Ectodermal cell (in vitro differentiated cells): Measurements from ENCODE around the gene RHCG. TPM values are rescaled to one million over a fixed set of nuclear protein-coding genes. Genes with fewer than 3 reads are reported as not detected.

Experiments
- H3K27ac ChIP-seq: 2 replicates; pipeline ENCODE4 v1.7.0; 2013; ENCODE audit warnings: mild to moderate bottlenecking, low read depth, low read length; ENCODE audit not compliant: insufficient read depth, poor library complexity, severe bottlenecking
- H3K27me3 ChIP-seq: 2 replicates; pipeline ENCODE4 v1.7.0; 2013; ENCODE audit warnings: mild to moderate bottlenecking, low read length; ENCODE audit not compliant: insufficient read depth, control insufficient read depth, poor library complexity, severe bottlenecking
- H3K36me3 ChIP-seq: one replicate; pipeline ENCODE4 v1.7.0; 2013; ENCODE audit warnings: low read length; ENCODE audit not compliant: control insufficient read depth, insufficient read depth
- H3K4me1 ChIP-seq: one replicate; pipeline ENCODE4 v1.7.0; 2013; ENCODE audit warnings: low read length; ENCODE audit not compliant: control insufficient read depth, insufficient read depth
- H3K4me3 ChIP-seq: 2 replicates; pipeline ENCODE4 v1.7.0; 2013; ENCODE audit warnings: low read depth, low read length, control low read depth; ENCODE audit not compliant: insufficient read depth
- H3K9me3 ChIP-seq: 2 replicates; pipeline ENCODE4 v1.7.0; 2013; ENCODE audit warnings: mild to moderate bottlenecking, low read length, moderate library complexity; ENCODE audit not compliant: control insufficient read depth
- WGBS, 2 experiments: methylation state at CpG; one replicate each; pipeline ENCODE4 v1.1.7; 2013; ENCODE audit warnings: missing lambda C conversion rate in 2 of 2; 5-methylcytosine and 5-hydroxymethylcytosine counted together
- polyA plus RNA-seq, 4 experiments: library from polyadenylated mRNA; stranded (reverse); fragments of 50-300 nt; gene quantifications; one replicate each; pipeline ENCODE4 v1.2.3, GENCODE V29; 2013

Gene RHCG
- not detected for polyA plus RNA-seq (2013, experiment 1 of 4)
- not detected for polyA plus RNA-seq (2013, experiment 2 of 4)
- not detected for polyA plus RNA-seq (2013, experiment 3 of 4)
- not detected for polyA plus RNA-seq (2013, experiment 4 of 4)

DNA sequence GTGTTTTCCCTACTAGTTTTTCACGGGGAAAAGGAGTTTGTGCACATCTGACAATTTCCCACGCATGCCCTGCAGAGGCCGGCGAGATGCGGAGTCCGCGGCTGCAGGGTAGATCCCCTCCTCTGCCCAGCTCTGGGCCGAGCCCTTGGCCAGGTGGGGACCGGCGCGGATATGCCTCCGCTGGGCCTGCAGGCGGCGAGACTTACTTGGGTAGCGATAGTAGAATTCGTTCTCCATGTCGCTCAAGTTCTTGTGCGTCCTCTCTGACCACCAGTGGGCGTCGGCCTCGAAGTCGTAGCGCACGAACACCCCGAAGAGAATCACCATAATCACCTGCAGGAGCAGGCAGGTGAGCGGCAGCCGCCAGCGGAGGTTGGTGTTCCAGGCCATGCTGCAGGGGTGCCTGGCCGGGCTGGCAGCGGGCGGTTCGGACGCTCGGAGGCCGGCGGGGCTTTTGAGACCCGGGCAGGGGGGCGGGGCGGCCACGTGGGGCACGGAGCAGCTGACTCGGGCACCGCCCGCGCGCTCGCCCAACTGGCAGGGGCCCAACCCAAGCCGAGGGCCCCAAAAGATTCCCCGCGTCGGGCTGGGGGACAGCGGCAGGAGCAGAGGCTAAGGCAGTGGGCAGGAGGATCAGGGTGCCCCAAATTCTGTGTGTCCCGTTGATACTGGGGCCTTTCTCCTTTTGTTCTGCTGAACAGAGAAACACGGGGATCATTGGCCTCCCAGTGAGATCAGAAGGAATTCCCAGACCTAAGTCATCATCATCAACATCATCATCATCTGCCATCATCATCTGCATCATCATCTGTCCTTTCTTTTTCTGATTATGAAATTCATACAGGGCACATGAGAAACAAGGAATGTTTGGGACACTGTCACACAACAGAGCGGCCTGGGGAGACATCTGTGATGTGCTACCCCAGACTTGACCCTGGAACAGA is at the start of gene RHCG:
Gene RHCG (minus strand): TSS at position 429 of the 944 bp plus-strand sequence. CDS start 39 bp downstream, at position 390.
- Histone ChIP-seq H3K4me1 (peaks cover 4% of the 10 kb centered on the region), H3K27me3 (peaks cover 55% of the 10 kb centered on the region), H3K9me3 (no peaks in the 10 kb centered on the region), H3K4me3 (peak within 1 kb of the TSS; percentile 30), H3K27ac (no peak within 1 kb of the TSS), H3K36me3 (no peaks in the 10 kb centered on the region)
- WGBS, 2 experiments = 4 to 5% methylated on average over 55 of the region's 55 CpGs

DNA sequence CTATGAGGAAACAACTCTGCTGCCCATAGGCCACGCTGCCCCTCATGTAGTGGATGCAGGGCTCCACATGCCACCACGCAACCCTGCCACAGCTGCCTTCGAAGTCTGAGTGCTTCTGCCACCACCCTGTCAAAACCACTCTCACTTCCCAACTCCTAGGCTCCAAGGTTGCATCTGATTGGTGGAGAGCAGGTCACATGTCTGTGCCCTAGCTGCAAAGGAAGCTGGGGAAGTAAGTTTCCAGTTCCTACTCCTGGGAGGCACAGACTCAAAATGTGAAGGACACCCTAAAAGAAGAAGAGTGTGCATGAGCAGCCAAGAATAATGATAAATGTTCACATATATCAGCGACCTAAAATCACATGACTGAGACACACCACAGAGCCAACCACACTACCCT is 47.0 kb upstream of the RHCG start:
- H3K27ac ChIP-seq = no peak overlapping the region
- WGBS, 2 experiments = 91 to 94% methylated on average over 4 of the region's 4 CpGs
- no peaks in the 10 kb centered on the region for H3K36me3 ChIP-seq
- no peak overlapping the region for H3K4me3 ChIP-seq
- no peaks in the 10 kb centered on the region for H3K4me1 ChIP-seq
- no peaks in the 10 kb centered on the region for H3K9me3 ChIP-seq
- no peaks in the 10 kb centered on the region for H3K27me3 ChIP-seq

DNA sequence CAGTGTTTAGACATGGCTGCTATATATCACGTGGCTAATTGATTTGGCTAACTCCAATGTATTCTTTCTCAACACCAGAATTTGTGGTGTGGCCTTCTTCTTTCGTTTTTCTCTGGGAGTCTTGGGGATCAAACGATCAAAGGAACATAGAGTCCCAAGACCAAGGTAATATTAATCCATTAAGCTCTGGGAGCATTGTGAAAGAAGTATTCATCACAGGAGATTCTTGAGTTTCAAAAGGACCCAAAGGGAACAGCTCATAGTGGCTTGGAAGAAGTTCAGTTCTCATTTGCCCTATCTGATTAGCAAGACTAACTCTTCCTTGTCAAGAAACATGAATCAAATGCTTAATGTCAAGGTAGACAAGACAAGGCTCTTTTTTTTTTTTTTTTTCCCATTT is 46.0 kb upstream of the RHCG start:
- Histone ChIP-seq H3K9me3 (no peaks in the 10 kb centered on the region), H3K27ac (no peak overlapping the region), H3K36me3 (no peaks in the 10 kb centered on the region), H3K4me1 (no peaks in the 10 kb centered on the region), H3K27me3 (no peaks in the 10 kb centered on the region), H3K4me3 (no peak overlapping the region)
- WGBS, 2 experiments = 86 to 95% methylated on average over 3 of the region's 3 CpGs

DNA sequence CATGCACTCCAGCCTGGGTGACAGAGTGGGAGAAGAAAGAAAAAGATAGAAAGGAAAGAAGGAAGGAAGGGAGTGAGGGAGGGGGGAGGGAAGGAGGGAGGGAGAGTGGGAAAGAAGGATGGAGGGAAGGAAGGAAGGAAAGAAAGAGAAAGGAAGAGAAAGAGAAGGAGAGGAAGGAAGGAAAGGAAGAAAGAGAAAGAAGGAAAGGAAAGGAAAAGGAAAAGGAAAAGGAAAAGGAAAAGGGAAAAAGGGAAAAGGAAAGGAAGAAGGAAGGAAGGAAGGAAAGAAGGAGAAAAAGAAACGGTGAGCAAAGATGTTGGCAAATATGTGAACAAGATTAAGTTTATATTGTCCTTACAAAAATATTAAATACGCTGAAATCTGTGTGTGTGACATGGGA is 42.6 kb upstream of the RHCG start:
- H3K36me3 ChIP-seq = no peaks in the 10 kb centered on the region
- H3K4me3 ChIP-seq = no peak overlapping the region
- no peaks in the 10 kb centered on the region for H3K4me1 ChIP-seq
- 79% methylated on average over 2 of the region's 2 CpGs for WGBS, 2 experiments
- no peaks in the 10 kb centered on the region for H3K27me3 ChIP-seq
- H3K9me3 ChIP-seq = no peaks in the 10 kb centered on the region
- H3K27ac ChIP-seq = no peak overlapping the region

DNA sequence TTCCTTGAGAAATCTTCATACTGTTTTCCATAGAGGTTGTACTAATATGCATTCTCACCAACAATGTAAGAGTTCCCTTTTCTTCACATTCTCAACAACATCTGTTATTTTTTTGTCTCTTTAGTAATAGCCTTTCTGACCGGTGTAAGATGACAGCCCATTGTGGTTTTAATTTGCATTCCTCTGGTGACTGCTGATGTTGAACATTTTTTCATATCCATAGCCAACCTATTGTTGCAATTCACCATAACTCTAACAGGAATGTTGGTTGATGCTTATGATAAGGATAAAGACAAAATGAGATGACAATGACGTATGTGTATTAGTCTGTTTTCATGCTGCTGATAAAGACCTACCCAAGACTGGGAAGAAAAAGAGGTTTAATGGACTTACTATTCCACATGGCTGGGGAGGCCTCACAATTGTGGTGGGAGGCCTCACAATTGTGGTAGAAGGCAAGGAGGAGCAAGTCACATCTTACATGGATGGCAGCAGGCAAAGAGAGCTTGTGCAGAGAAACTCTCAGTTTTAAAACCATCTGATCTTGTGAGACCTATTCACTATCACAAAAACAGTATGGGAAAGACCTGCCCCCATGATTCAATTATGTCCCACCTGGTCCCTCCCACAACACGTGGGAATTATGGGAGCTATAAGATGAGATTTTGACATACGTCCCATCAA is 37.6 kb upstream of the RHCG start:
- Histone ChIP-seq H3K36me3 (no peaks in the 10 kb centered on the region), H3K9me3 (no peaks in the 10 kb centered on the region), H3K27ac (no peak overlapping the region), H3K27me3 (no peaks in the 10 kb centered on the region), H3K4me1 (no peaks in the 10 kb centered on the region), H3K4me3 (no peak overlapping the region)
- 91% methylated on average over 4 of the region's 4 CpGs for WGBS, 2 experiments

DNA sequence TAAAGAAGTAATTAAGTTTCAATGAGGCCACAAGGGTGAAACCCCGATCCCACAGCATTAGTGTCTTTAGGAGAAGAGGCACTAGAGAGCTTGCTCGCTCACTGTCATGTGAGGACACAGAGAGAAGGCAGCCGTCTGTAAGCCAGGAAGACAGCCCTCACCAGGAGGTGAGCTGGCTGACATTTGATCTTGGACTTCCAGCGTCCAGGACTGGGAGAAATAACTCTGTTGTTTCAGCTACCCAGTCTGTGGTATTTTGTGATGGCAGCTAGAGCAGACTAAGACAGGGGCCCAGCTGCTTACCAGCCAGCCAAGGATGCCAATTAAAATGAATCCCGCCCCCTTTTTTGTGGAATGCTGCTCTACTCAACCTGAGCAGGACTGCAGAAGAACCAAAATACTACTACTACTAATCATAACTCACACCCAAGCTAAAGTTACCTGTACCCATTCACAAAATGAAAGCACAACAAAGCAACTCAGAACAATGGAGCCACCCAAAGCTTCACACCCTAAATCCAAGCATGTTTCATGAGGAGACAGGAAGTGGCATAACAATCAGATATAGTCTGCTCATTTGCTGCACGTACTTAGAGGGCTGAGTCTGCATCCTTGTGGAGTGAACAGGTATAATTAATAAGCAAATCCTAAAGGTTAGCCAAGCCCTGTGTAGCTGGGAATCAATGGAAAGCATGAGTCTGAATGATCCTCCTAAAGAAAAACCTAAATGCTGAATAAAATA is 35.6 kb upstream of the RHCG start:
- WGBS, 2 experiments = 79 to 80% methylated on average over 6 of the region's 6 CpGs

DNA sequence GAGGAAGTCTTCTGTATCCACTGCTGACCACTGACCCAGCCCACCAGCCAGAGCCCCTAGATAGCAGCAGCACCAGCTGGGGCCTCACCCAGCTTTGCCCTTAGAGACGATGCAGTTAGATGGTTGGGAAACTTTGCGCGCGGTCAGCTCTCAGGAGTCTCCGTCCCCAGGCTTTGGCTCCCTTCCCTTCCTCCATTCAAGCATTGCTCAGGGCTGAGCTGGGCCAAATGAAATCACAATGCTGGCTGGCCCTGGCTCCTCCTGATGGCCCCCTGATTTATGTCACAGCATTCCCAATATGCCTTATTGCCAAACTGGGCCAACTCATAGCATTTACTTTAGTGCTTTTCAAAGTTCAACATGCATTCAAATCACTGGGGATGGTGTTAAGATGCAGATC is 34.6 kb upstream of the RHCG start:
- WGBS, 2 experiments = 86% methylated on average over 5 of the region's 5 CpGs
- Histone ChIP-seq H3K36me3 (no peaks in the 10 kb centered on the region), H3K27me3 (no peaks in the 10 kb centered on the region), H3K27ac (no peak overlapping the region), H3K4me1 (no peaks in the 10 kb centered on the region), H3K4me3 (no peak overlapping the region), H3K9me3 (no peaks in the 10 kb centered on the region)

More for the DNA sequence above, 35.6 kb upstream of the RHCG start:
- Histone ChIP-seq H3K27me3 (no peaks in the 10 kb centered on the region), H3K9me3 (no peaks in the 10 kb centered on the region), H3K4me1 (no peaks in the 10 kb centered on the region), H3K4me3 (no peak overlapping the region), H3K27ac (no peak overlapping the region), H3K36me3 (no peaks in the 10 kb centered on the region)

DNA sequence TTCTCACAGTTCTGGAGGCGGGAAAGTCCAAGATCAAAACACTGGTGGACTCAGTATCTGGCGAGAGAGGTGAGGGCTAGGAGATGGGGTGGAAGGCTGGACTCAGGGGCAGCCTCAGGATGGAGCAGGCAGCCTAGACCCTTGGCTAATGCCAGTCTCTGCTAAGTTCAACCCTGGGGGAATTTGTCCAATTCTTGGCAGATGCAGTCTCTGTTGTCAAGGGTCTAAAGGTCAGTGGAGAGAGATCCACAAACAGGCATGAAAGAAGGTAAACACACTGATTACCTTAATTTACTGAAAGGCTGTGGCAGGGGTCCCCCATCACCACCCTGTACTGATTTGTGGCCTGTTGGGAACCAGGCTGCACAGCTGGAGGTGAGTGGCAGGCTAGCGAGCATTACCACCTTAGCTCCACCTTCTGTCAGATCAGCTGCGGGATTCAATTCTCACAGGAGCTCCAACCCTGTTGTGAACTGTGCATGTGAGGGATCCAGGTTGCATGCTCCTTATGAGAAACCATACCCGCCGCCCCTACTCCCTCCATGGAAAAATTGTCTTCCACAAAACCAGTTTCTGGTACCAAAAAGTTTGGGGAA is 32.5 kb upstream of the RHCG start:
- H3K9me3 ChIP-seq = no peaks in the 10 kb centered on the region
- H3K36me3 ChIP-seq = no peaks in the 10 kb centered on the region
- H3K4me1 ChIP-seq = no peaks in the 10 kb centered on the region
- H3K27me3 ChIP-seq = no peaks in the 10 kb centered on the region
- no peak overlapping the region for H3K27ac ChIP-seq
- H3K4me3 ChIP-seq = no peak overlapping the region
- WGBS, 2 experiments = 86% methylated on average over 6 of the region's 6 CpGs

DNA sequence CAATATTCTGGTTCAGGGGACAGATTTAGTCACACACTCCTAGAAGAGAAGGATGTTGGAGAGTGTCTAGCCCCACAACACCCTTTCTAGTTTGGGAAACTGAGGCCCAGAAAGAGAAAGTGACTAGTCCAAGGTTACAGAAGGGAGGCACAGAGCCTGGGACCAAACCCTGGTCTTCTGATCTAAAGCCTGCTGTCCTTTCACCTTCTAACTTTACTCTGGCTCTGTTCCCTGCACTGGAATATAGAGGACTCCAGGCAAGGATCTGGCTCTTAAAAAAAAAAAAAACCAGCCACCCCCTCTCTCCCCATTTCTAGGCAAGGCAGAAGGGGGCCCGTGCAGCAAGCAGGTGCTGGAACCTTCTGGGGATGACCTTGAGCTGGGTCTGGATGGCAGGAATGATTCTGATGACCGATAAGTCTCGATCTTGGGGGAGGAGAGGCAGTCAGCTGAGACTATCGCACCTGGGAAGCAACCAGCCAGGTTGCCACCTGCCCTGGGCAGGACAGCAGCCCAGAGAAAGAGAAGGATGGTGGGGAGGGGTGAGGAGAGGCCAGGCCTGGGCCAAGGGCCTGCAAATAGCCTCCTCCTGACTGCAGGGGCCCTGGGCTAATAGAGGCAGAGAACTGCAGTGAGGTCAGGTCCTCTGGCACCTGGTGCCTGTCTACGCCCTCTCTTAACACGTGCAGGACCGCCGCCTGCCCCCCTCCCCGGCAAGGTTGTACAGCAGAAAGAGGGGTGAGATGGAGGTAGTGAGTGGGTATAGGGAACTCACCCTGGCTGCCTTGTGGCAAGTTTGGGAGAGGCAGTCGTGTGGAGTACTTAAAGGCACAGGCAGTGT is 30.4 kb upstream of the RHCG start:
- Histone ChIP-seq H3K36me3 (no peaks in the 10 kb centered on the region), H3K27ac (no peak overlapping the region), H3K9me3 (no peaks in the 10 kb centered on the region), H3K4me3 (no peak overlapping the region), H3K27me3 (no peaks in the 10 kb centered on the region), H3K4me1 (no peaks in the 10 kb centered on the region)
- 87 to 88% methylated on average over 10 of the region's 10 CpGs for WGBS, 2 experiments
